MM.1S (cell line): Measurements from ENCODE around the gene BRD8.

Experiments used
- DNase-seq: peaks from one replicate; pipeline ENCODE4 v3.0.0-alpha.2; 2015
- H2AFZ ChIP-seq: fragments of 300-600 bp; sonication (generic); 2 replicates; pipeline ENCODE4 v1.6.0; 2016; ENCODE audit warnings: antibody characterized with exemption, low read length
- H3F3A ChIP-seq: fragments of 300-600 bp; sonication (generic); 2 replicates; pipeline ENCODE4 v1.6.1; 2016; ENCODE audit warnings: mild to moderate bottlenecking, antibody characterized with exemption, low read length, moderate library complexity, mixed read lengths; ENCODE audit not compliant: insufficient read depth
- H3K27ac ChIP-seq: fragments of 300-600 bp; sonication (generic); 2 replicates; pipeline ENCODE4 v1.5.1; 2016; ENCODE audit warnings: mild to moderate bottlenecking, low read length
- H3K27me3 ChIP-seq: fragments of 300-600 bp; sonication (generic); replicated peaks from 2 replicates; pipeline ENCODE4 v1.6.0; 2016; ENCODE audit warnings: low read length; ENCODE audit not compliant: insufficient read depth
- H3K36me3 ChIP-seq: fragments of 300-600 bp; sonication (generic); replicated peaks from 2 replicates; pipeline ENCODE4 v1.6.1; 2016; ENCODE audit warnings: mild to moderate bottlenecking, low read length, mixed read lengths; ENCODE audit not compliant: insufficient read depth
- H3K4me1 ChIP-seq: fragments of 300-600 bp; sonication (generic); 2 replicates; pipeline ENCODE4 v1.6.1; 2016; ENCODE audit warnings: low read length, mixed read lengths
- H3K4me2 ChIP-seq: fragments of 300-600 bp; sonication (generic); 2 replicates; pipeline ENCODE4 v1.6.0; 2016; ENCODE audit warnings: low read depth, low read length
- H3K4me3 ChIP-seq: fragments of 300-600 bp; sonication (generic); 2 replicates; pipeline ENCODE4 v1.5.1; 2016; ENCODE audit warnings: low read length, mixed read lengths
- H3K79me2 ChIP-seq: fragments of 300-600 bp; sonication (generic); 2 replicates; pipeline ENCODE4 v1.6.1; 2016; ENCODE audit warnings: mixed run types, low read length, mixed read lengths
- H3K9ac ChIP-seq: fragments of 300-600 bp; sonication (generic); 2 replicates; pipeline ENCODE4 v1.6.1; 2016; ENCODE audit warnings: low read length, mixed read lengths
- H3K9me2 ChIP-seq: fragments of 300-600 bp; sonication (generic); replicated peaks from 2 replicates; pipeline ENCODE4 v1.6.1; 2016; ENCODE audit warnings: mild to moderate bottlenecking, low read length, mixed read lengths; ENCODE audit not compliant: insufficient read depth
- H3K9me3 ChIP-seq: fragments of 300-600 bp; sonication (generic); replicated peaks from 2 replicates; pipeline ENCODE4 v1.6.1; 2016; ENCODE audit warnings: mild to moderate bottlenecking, low read length, mixed read lengths; ENCODE audit not compliant: insufficient read depth
- H4K20me1 ChIP-seq: fragments of 300-600 bp; sonication (generic); 2 replicates; pipeline ENCODE4 v1.6.1; 2016; ENCODE audit warnings: mild to moderate bottlenecking, low read length, moderate library complexity, mixed read lengths; ENCODE audit not compliant: insufficient read depth
- EZH2 ChIP-seq: fragments of 300-600 bp; sonication (generic); optimal IDR thresholded peaks from 2 replicates; pipeline ENCODE3; 2017; ENCODE audit warnings: low read depth, mild to moderate bottlenecking, antibody characterized with exemption, low read length, mixed read lengths
- EZH2phosphoT487 ChIP-seq: fragments of 300-600 bp; sonication (generic); IDR thresholded peaks from 2 replicates; pipeline ENCODE4 v1.6.1; 2018; ENCODE audit warnings: antibody characterized with exemption, low read length
- TF ChIP-seq, protein P1 (sequence below): fragments of 300-600 bp; sonication (generic); IDR thresholded peaks from 2 replicates; pipeline ENCODE4 v1.5.1; 2016; ENCODE audit warnings: antibody characterized with exemption, low read length, mixed read lengths

Gene BRD8

DNA sequence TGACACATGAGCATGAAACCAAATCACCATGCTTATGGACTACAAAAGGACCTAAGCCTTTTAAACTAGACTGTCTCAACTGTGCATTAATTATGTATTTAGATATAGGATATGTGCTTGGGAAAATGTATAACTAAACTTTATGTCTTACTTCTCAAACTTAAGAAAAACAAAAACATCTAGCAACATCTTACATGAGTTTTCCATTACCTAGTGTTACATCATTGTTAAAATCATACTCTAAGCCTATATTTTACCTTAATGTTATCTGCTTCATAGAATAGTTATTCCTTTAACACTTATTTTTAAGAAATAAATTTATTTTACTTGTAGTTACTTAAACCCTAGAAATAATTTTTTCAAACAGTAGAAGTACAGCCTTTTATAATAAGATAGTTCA lies 63.2 kb downstream of the BRD8 start:
- Histone ChIP-seq H3K36me3 (no peaks in the 10 kb centered on the region), H3K9ac (no peak overlapping the region), H3K79me2 (no peaks in the 10 kb centered on the region), H4K20me1 (no peaks in the 10 kb centered on the region), H3K4me3 (no peak overlapping the region), H3K4me1 (no peaks in the 10 kb centered on the region), H3K9me2 (no peaks in the 10 kb centered on the region), H3K27ac (no peak overlapping the region), H2AFZ (no peak overlapping the region), H3F3A (no peaks in the 10 kb centered on the region), H3K27me3 (no peaks in the 10 kb centered on the region), H3K4me2 (no peak overlapping the region), H3K9me3 (no peaks in the 10 kb centered on the region)
- TF ChIP-seq, protein P1, sequence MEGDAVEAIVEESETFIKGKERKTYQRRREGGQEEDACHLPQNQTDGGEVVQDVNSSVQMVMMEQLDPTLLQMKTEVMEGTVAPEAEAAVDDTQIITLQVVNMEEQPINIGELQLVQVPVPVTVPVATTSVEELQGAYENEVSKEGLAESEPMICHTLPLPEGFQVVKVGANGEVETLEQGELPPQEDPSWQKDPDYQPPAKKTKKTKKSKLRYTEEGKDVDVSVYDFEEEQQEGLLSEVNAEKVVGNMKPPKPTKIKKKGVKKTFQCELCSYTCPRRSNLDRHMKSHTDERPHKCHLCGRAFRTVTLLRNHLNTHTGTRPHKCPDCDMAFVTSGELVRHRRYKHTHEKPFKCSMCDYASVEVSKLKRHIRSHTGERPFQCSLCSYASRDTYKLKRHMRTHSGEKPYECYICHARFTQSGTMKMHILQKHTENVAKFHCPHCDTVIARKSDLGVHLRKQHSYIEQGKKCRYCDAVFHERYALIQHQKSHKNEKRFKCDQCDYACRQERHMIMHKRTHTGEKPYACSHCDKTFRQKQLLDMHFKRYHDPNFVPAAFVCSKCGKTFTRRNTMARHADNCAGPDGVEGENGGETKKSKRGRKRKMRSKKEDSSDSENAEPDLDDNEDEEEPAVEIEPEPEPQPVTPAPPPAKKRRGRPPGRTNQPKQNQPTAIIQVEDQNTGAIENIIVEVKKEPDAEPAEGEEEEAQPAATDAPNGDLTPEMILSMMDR = no peak
- TF ChIP-seq EZH2 = no peak
- no peak for TF ChIP-seq EZH2phosphoT487
- DNase-seq = no peak

- H3K9ac ChIP-seq = no peak overlapping the region
- H3K9me2 ChIP-seq = no peaks in the 10 kb centered on the region
- no peak overlapping the region for H3K4me3 ChIP-seq
- DNase-seq = no peak
- no peaks in the 10 kb centered on the region for H3K9me3 ChIP-seq
- H3F3A ChIP-seq = no peaks in the 10 kb centered on the region
- no peaks in the 10 kb centered on the region for H3K79me2 ChIP-seq
- no peaks in the 10 kb centered on the region for H3K27me3 ChIP-seq
- H2AFZ ChIP-seq = no peak overlapping the region
- no peaks in the 10 kb centered on the region for H4K20me1 ChIP-seq
- no peak for TF ChIP-seq EZH2phosphoT487
- TF ChIP-seq, protein P1 = no peak
- TF ChIP-seq EZH2 = no peak
- no peak overlapping the region for H3K4me2 ChIP-seq
- no peaks in the 10 kb centered on the region for H3K4me1 ChIP-seq
- no peak overlapping the region for H3K27ac ChIP-seq
- no peaks in the 10 kb centered on the region for H3K36me3 ChIP-seq
These were observed 66.5 kb downstream of the BRD8 start for GRCh38 chr5:138111937-138112336.

DNA sequence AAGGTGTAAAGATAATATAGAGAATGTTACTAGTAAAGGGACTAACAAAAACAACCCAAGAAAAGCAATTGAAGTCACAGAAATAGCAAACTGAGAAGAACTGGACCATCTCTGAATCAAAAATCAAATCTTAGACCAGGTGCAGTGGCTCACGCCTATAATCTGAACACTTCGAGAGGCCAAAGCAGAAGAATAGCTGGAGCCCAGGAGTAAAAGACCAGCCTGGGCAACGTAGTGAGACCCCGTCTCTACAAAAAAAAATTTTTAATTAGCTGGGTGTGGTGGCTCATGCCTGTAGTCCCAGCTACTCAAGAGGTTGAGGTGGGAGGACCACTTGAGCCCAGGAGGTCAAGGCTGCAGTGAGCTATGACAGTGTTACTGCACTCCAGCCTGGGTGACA lies 67.2 kb downstream of the BRD8 start:
- H3K36me3 ChIP-seq = no peaks in the 10 kb centered on the region
- H2AFZ ChIP-seq = no peak overlapping the region
- H3K79me2 ChIP-seq = no peaks in the 10 kb centered on the region
- H3K4me2 ChIP-seq = no peak overlapping the region
- H3K9me2 ChIP-seq = no peaks in the 10 kb centered on the region
- no peaks in the 10 kb centered on the region for H3K4me1 ChIP-seq
- H3K4me3 ChIP-seq = no peak overlapping the region
- no peaks in the 10 kb centered on the region for H3F3A ChIP-seq
- no peaks in the 10 kb centered on the region for H3K27me3 ChIP-seq
- H3K9ac ChIP-seq = no peak overlapping the region
- no peaks in the 10 kb centered on the region for H4K20me1 ChIP-seq
- H3K27ac ChIP-seq = no peak overlapping the region
- no peaks in the 10 kb centered on the region for H3K9me3 ChIP-seq
- TF ChIP-seq EZH2 (no peak), EZH2phosphoT487 (no peak)
- TF ChIP-seq, protein P1 = no peak
- DNase-seq = no peak
